Germinal center (tissue), 1 donor: ENCODE results near the gene RASSF5.
A peak's percentile ranks its signal among the peaks of the same experiment; 100 is the strongest.

Experiments
- DNase-seq: peaks from one replicate; pipeline ENCODE4 v3.0.0; 2012; ENCODE audit warnings: mixed read lengths, low spot score

The RASSF5 gene

GRCh38 chr1:206497774-206498173, 9.6 kb upstream of the RASSF5 start:
- DNase-seq = no peak

GRCh38 chr1:206498685-206499084, 8.6 kb upstream of the RASSF5 start:
- no peak for DNase-seq

GRCh38 chr1:206500046-206500445, 7.3 kb upstream of the RASSF5 start:
- no peak for DNase-seq

- no peak for DNase-seq
Measured at GRCh38 chr1:206501881-206502280, 5.5 kb upstream of the RASSF5 start.

GRCh38 chr1:206502403-206502802, 4.9 kb upstream of the RASSF5 start:
- no peak for DNase-seq

GRCh38 chr1:206502812-206503211, 4.5 kb upstream of the RASSF5 start:
- DNase-seq = no peak

- DNase-seq = no peak
Measured at GRCh38 chr1:206503591-206504362, 3.6 kb upstream of the RASSF5 start.

GRCh38 chr1:206504363-206504713, 3.0 kb upstream of the RASSF5 start:
- no peak for DNase-seq

GRCh38 chr1:206505702-206506355, 1.5 kb upstream of the RASSF5 start:
- no peak for DNase-seq

GRCh38 chr1:206506405-206507283, 687 bp upstream of the RASSF5 start:
- DNase-seq = peak; percentile 27

GRCh38 chr1:206508130-206508889, 979 bp downstream of the RASSF5 start:
- DNase-seq = no peak

- DNase-seq = no peak
Measured at GRCh38 chr1:206508956-206509355, 1.6 kb downstream of the RASSF5 start.

GRCh38 chr1:206509612-206510257, 2.4 kb downstream of the RASSF5 start:
- DNase-seq = no peak

GRCh38 chr1:206510371-206510770, 3.0 kb downstream of the RASSF5 start:
- no peak for DNase-seq

GRCh38 chr1:206511362-206512057, 4.2 kb downstream of the RASSF5 start:
- no peak for DNase-seq

GRCh38 chr1:206512058-206512850, 4.9 kb downstream of the RASSF5 start:
- DNase-seq = no peak

- DNase-seq = no peak
Measured at GRCh38 chr1:206512851-206513180, 5.5 kb downstream of the RASSF5 start.

GRCh38 chr1:206513312-206514111, 6.2 kb downstream of the RASSF5 start:
- no peak for DNase-seq

- no peak for DNase-seq
Measured at GRCh38 chr1:206514813-206515387, 7.6 kb downstream of the RASSF5 start.
